Panc1 (cell line): ENCODE data around the gene NFIC.

ENCODE experiments used
- CTCF ChIP-seq: fragments of 450-650 bp; IDR thresholded peaks from 2 replicates; pipeline ENCODE4 v1.5.1; 2017; ENCODE audit warnings: mild to moderate bottlenecking
- SIN3A ChIP-seq: IDR thresholded peaks from 2 replicates; pipeline ENCODE4 v1.6.1; 2012; ENCODE audit warnings: low read depth, mild to moderate bottlenecking, low read length, moderate library complexity, borderline replicate concordance; ENCODE audit not compliant: insufficient read depth
- TCF7L2 ChIP-seq: IDR thresholded peaks from 2 replicates; pipeline ENCODE4 v1.6.1; 2011; ENCODE audit warnings: mild to moderate bottlenecking, low read depth, low read length, inconsistent platforms

GRCh38 chr19:3434630-3435553, 68.5 kb downstream of the NFIC start:
- no peak for TF ChIP-seq CTCF
- TF ChIP-seq SIN3A, result no peak
- TF ChIP-seq TCF7L2, result no peak
